Tibial artery (tissue), 4 donors: ENCODE results near the gene MYBPHL.

Experiments
- DNase-seq, 2 donors: peaks; one replicate each; pipeline ENCODE4 v3.0.0-alpha.2; 2019
- H3K27ac ChIP-seq, 2 donors: fragments of 200-600 bp; sonication (generic) in 1 of 2; 1 replicate in 1 of 2; 2 replicates in 1 of 2; pipeline ENCODE4 v1.5.1; 2018 to 2019; ENCODE audit warnings: mild to moderate bottlenecking in 1 of 2
- H3K27me3 ChIP-seq, 2 donors: fragments of 200-600 bp; sonication (generic) in 1 of 2; one replicate each; pipeline versions ENCODE4 v1.5.1 to v1.6.0; 2016 to 2019
- H3K36me3 ChIP-seq, 3 donors: fragments of 200-600 bp; sonication (generic) in 2 of 3; one replicate each; pipeline ENCODE4 v1.5.1; 2016 to 2019; ENCODE audit warnings: mild to moderate bottlenecking in 2 of 3
- H3K4me1 ChIP-seq, 4 donors: fragments of 200-600 bp; sonication (generic) in 2 of 4; 1 replicate in 3 of 4; 2 replicates in 1 of 4; pipeline ENCODE4 v1.5.1; 2016 to 2019
- H3K4me3 ChIP-seq, 2 donors: fragments of 200-600 bp; sonication (generic) in 1 of 2; 1 replicate in 1 of 2; 2 replicates in 1 of 2; pipeline ENCODE4 v1.5.1; 2018 to 2019; ENCODE audit warnings: mild to moderate bottlenecking in 2 of 2
- H3K9me3 ChIP-seq, 3 donors: fragments of 200-600 bp; sonication (generic) in 1 of 3; one replicate each; pipeline ENCODE4 v1.5.1; 2016 to 2019
- CTCF ChIP-seq, 2 experiments: fragments of 200-600 bp in 1 of 2; fragments of 450-650 bp in 1 of 2; IDR thresholded peaks; one replicate each; pipeline ENCODE4 v1.5.1; 2017 to 2019; ENCODE audit warnings: antibody characterized with exemption in 2 of 2, mild to moderate bottlenecking in 1 of 2, moderate library complexity in 1 of 2
- intact Hi-C: fragments of 100-400 bp; cut with DNase I; formaldehyde crosslinking; loops from one replicate; pipeline ENCODE4 v1.15.0; 2023; ENCODE audit warnings: low total_unique reads

The MYBPHL gene

GRCh38 chr1:109282952-109283747, 23.7 kb downstream of the MYBPHL start, which contains the start of gene PSRC1:
Gene PSRC1, minus strand, starts transcription at chr1:109283145.
- intact Hi-C loops, result loop anchor here (10.0 kb wide), 2 partner anchors 72 to 1128 kb away; no protein-coding TSS in a partner anchor
- Histone ChIP-seq H3K27me3 (no peaks in the 10 kb centered on the region), H3K27ac (peak within 1 kb of the TSS; percentile 79 to 87), H3K9me3 (no peaks in the 10 kb centered on the region), H3K4me3 (peak within 1 kb of the TSS; percentile 54 to 59), H3K4me1 (peaks cover 0 to 22% (median 21%) of the 10 kb centered on the region in 4 donors), H3K36me3 (no peaks in the 10 kb centered on the region)
- peak; percentile 60 to 67 for TF ChIP-seq CTCF (IDR thresholded peaks at IDR 0.05)
- peak; percentile 97 to 98 for DNase-seq

GRCh38 chr1:109282497-109282951, 24.3 kb downstream of the MYBPHL start:
- Histone ChIP-seq H3K27me3 (no peaks in the 10 kb centered on the region), H3K4me3 (peak overlapping the region; percentile 54 to 59), H3K36me3 (no peaks in the 10 kb centered on the region), H3K4me1 (peaks cover 0 to 22% (median 21%) of the 10 kb centered on the region in 4 donors), H3K27ac (peak overlapping the region; percentile 79 to 87), H3K9me3 (no peaks in the 10 kb centered on the region)
- intact Hi-C loops, result loop anchor here (10.0 kb wide), 2 partner anchors 72 to 1128 kb away; no protein-coding TSS in a partner anchor
- DNase-seq, result no peak
- TF ChIP-seq CTCF (IDR thresholded peaks at IDR 0.05), result no peak

- H3K27me3 ChIP-seq, result no peaks in the 10 kb centered on the region
- intact Hi-C loops, result loop anchor here (10.0 kb wide), 2 partner anchors 73 to 1127 kb away; no protein-coding TSS in a partner anchor
- H3K9me3 ChIP-seq, result no peaks in the 10 kb centered on the region
- H3K27ac ChIP-seq, result peak overlapping the region in 1 of 2 donors; percentile 87
- no peak for DNase-seq
- H3K36me3 ChIP-seq, result no peaks in the 10 kb centered on the region
- H3K4me3 ChIP-seq, result peak overlapping the region; percentile 54 to 59
- no peak for TF ChIP-seq CTCF (IDR thresholded peaks at IDR 0.05)
- peaks cover 0 to 27% (median 23%) of the 10 kb centered on the region in 4 donors for H3K4me1 ChIP-seq
Observed at GRCh38 chr1:109281680-109282496, 24.9 kb downstream of the MYBPHL start.

DNA sequence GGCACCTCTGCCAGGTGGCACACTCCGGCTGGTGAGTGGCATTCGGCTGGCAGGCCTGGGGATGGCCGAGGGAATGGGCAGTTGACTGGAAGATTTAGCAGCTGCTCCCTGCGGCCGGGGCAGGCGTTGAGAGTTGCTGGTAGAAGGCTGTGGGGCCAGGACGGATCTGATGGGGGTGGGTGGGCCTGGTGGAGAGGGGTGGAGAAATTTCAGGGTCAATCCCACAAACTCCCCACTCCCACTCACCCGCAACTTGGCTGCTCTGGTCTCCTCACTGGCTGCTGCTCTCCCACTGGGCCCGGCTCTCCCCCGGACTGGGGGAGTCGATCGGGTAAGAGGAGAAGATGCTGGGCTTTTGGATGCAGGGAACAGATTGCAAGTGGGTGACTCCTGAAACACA, 25.9 kb downstream of the MYBPHL start:
- no peak overlapping the region for H3K4me3 ChIP-seq
- no peak for DNase-seq
- H3K27ac ChIP-seq, result no peak overlapping the region
- H3K9me3 ChIP-seq, result no peaks in the 10 kb centered on the region
- peaks cover 0 to 27% (median 23%) of the 10 kb centered on the region in 4 donors for H3K4me1 ChIP-seq
- no peaks in the 10 kb centered on the region for H3K36me3 ChIP-seq
- no peaks in the 10 kb centered on the region for H3K27me3 ChIP-seq
- intact Hi-C loops, result loop anchor here (10.0 kb wide), 2 partner anchors 74 to 1126 kb away; no protein-coding TSS in a partner anchor
- no peak for TF ChIP-seq CTCF (IDR thresholded peaks at IDR 0.05)

DNA sequence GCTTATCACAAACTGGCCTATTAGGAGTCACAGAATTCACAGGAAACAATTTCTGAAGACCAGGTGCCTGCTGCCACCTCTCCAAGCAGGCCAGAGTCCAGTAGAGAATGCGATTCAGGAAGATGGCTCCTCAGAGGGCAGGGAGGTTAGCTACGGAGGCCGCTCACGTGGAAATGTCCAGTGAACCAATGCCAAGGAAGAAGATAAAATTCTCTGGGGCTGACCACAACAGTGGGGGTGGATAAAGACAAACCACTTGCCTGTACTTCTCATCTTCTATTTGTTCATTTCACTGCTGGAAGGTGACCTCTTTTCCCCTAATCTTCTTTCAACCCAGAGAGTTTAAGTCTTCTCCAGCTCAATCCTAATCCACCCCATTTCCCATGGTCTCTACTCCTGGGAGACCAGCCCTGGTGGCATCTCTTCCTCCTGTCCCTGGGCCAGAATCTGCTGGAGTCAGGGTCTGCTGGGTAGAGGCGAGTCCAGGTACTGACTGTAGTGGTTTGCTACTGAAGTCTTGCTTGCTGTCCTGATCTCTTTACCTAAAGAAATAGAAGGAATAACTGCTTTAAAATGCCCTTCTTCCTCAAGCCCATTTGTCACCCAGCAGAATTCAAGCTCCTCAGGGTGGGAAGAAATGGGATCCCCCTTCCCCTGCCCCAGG, 27.1 kb downstream of the MYBPHL start:
- DNase-seq, result no peak
- peaks cover 0 to 32% (median 26%) of the 10 kb centered on the region in 4 donors for H3K4me1 ChIP-seq

More for the DNA sequence above, 27.1 kb downstream of the MYBPHL start:
- Histone ChIP-seq H3K36me3 (no peaks in the 10 kb centered on the region), H3K9me3 (no peaks in the 10 kb centered on the region), H3K27ac (no peak overlapping the region), H3K4me3 (no peak overlapping the region), H3K27me3 (no peaks in the 10 kb centered on the region)
- TF ChIP-seq CTCF (IDR thresholded peaks at IDR 0.05), result no peak
- intact Hi-C loops, result loop anchor here (10.0 kb wide), 2 partner anchors 75 to 1125 kb away; no protein-coding TSS in a partner anchor
